ENCODE data around the gene GAS2. TPM values are rescaled to one million over a fixed set of nuclear protein-coding genes. Genes with fewer than 3 reads are reported as not detected.

Gene GAS2
- total and polyA plus RNA-seq, 2 of the 4 experiments (the other 2 are of a cell fraction) = 0.51 to 0.90 TPM

DNA sequence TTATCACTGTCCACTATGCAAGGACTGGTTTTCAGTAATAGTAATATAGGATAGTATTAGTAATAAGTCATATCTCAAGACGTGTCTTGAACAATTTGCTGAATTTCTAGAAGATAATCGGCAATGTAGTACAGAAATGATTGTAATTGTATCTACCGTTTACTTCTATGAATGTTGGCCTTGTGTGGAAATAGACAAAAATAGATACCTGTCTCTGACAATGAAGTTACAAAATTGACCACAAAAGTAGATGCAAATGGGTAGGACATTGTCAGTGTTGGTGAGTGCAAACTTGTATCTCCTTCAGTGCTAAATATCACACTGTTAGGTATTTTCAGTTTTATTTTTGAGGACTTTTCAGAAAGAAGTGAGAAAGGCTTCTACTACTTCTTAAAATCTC, 120.1 kb downstream of the GAS2 start:
- no peak overlapping the region for H3K18ac ChIP-seq (ENCODE audit: low read depth, low read length)
- H2AK9ac ChIP-seq (replicated peaks; ENCODE audit: low read depth, low read length, poor library complexity) = no peak overlapping the region
- ChIA-PET CTCF (interaction anchor here (0.9 to 2.0 kb wide), 3 partner anchors 12 to 451 kb away, joined by 3 to 9 read pairs (median 7); no protein-coding TSS in a partner anchor), POLR2A (ENCODE audit: unreplicated experiment) (no interaction called here)
- no peak overlapping the region for H3K56ac ChIP-seq (ENCODE audit: extremely low read depth, insufficient read depth, low read length)
- ATAC-seq (ENCODE audit: low read depth) (no peak), DNase-seq (no peak)
- H3K27me3 ChIP-seq (ENCODE audit: control insufficient read depth, insufficient read depth, low read length) = no peaks in the 10 kb centered on the region
- H3K36me3 ChIP-seq (ENCODE audit: control insufficient read depth, insufficient read depth, low read length) = no peaks in the 10 kb centered on the region
- WGBS, 2 experiments (ENCODE audit: extremely low coverage in 2 of 2, insufficient read length in 1 of 2) = no CpG with 5 or more reads among the region's 3 CpGs
- H2AK5ac ChIP-seq (ENCODE audit: low read depth, low read length) = no peak overlapping the region
- no peak overlapping the region for H3K4ac ChIP-seq (ENCODE audit: low read depth, low read length)
- no peaks in the 10 kb centered on the region for H3K4me1 ChIP-seq (ENCODE audit: control insufficient read depth, insufficient read depth, low read length)
- intact Hi-C loops (cut with micrococcal nuclease) (loop anchor here (2.0 kb wide), 2 partner anchors 116 to 360 kb away; no protein-coding TSS in a partner anchor), dilution Hi-C loops (cut with HindIII; ENCODE audit: low sequenced_read_pairs, unreplicated experiment) (no loop called here), in situ Hi-C loops (cut with MboI; ENCODE audit: low sequenced_read_pairs) (loop anchor here (10.0 kb wide), 1 partner anchor 452 kb away; the partner anchor contains the start of gene SLC17A6)
- no peaks in the 10 kb centered on the region for H3K9me3 ChIP-seq (ENCODE audit: control insufficient read depth, insufficient read depth, low read length)
- no peak overlapping the region for H2BK15ac ChIP-seq (ENCODE audit: low read depth, low read length)
- H2AFZ ChIP-seq (replicated peaks; ENCODE audit: low read length, poor library complexity) = no peak overlapping the region
- no peak overlapping the region for H3K9ac ChIP-seq (ENCODE audit: low read depth, low read length)
- no peak overlapping the region for H3K4me3 ChIP-seq (ENCODE audit: insufficient read depth, low read depth, low read length)
- no peak overlapping the region for H2BK120ac ChIP-seq (ENCODE audit: low read depth, low read length)
- no peak overlapping the region for H2BK20ac ChIP-seq (ENCODE audit: low read depth, low read length)
- H3K27ac ChIP-seq (ENCODE audit: insufficient read depth, low read length) = no peak overlapping the region
- no peak overlapping the region for H3K23ac ChIP-seq (ENCODE audit: low read depth, low read length)
- no peak overlapping the region for H4K5ac ChIP-seq (ENCODE audit: low read depth, low read length)
- H3K4me2 ChIP-seq (ENCODE audit: low read depth, low read length) = no peak overlapping the region
- H3K79me1 ChIP-seq (ENCODE audit: low read depth in 1 of 2, low read length in 2 of 2) = no peaks in the 10 kb centered on the region
- H4K91ac ChIP-seq (ENCODE audit: insufficient read depth, low read depth, low read length) = no peak overlapping the region
- H3K14ac ChIP-seq (replicated peaks; ENCODE audit: low read depth, low read length) = no peak overlapping the region
- H4K20me1 ChIP-seq (ENCODE audit: insufficient read depth, low read length) = no peaks in the 10 kb centered on the region
- no TSS peak for BruUV-seq (replicated peaks)
- H2BK5ac ChIP-seq (ENCODE audit: low read depth, low read length, poor library complexity, severe bottlenecking) = no peak overlapping the region
- TF ChIP-seq, protein P1, sequence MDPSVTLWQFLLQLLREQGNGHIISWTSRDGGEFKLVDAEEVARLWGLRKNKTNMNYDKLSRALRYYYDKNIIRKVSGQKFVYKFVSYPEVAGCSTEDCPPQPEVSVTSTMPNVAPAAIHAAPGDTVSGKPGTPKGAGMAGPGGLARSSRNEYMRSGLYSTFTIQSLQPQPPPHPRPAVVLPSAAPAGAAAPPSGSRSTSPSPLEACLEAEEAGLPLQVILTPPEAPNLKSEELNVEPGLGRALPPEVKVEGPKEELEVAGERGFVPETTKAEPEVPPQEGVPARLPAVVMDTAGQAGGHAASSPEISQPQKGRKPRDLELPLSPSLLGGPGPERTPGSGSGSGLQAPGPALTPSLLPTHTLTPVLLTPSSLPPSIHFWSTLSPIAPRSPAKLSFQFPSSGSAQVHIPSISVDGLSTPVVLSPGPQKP (IDR thresholded peaks at IDR 0.05; ENCODE audit: borderline replicate concordance, low read depth, low read length) = no peak
- TF ChIP-seq CEBPB (IDR thresholded peaks at IDR 0.05; ENCODE audit: low read depth, low read length) (no peak), NFE2L2 (IDR thresholded peaks at IDR 0.05; ENCODE audit: low read depth, low read length) (no peak), RCOR1 (IDR thresholded peaks at IDR 0.05; ENCODE audit: insufficient replicate concordance, low read length) (no peak)
- H4K8ac ChIP-seq (ENCODE audit: low read depth in 2 of 2, low read length in 2 of 2) = no peak overlapping the region
- no peaks in the 10 kb centered on the region for H3K9me1 ChIP-seq (ENCODE audit: insufficient read depth, low read length)

Measured in IMR-90 (cell line).